ENCODE data around the gene MKNK1. TPM values are rescaled to one million over a fixed set of nuclear protein-coding genes. Genes with fewer than 3 reads are reported as not detected.

Gene MKNK1
- polyA plus RNA-seq, 1 donor (not counting 4 experiments of a cell fraction or from before 2014, with no cell fraction given): 55.7 TPM

DNA sequence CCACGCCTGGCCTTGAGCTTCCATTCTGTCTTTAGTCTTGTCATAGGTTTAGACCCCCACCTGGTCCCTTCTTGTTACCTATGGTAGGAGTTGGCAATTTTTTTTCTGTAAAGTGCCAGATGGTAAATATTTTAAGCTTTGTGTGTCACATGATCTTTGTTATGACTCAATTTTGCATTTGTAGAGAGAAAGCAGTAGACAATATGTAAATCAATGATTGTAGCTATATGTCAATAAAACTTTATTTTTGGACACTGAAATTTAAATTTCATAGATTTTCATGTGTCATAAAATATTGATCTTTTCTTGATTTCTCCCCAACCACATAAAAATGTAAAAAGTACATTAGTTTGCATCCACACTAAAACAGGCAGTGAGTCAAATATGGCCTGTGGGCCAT is 8.0 kb downstream of the MKNK1 start:
- DNase-seq (ENCODE audit: low read depth, low spot score): no peak
- Histone ChIP-seq H3K36me3 (ENCODE audit: control insufficient read depth in 2 of 2, extremely low read depth in 1 of 2, insufficient read depth in 2 of 2, low read length in 2 of 2) (peaks cover 12 to 13% of the 10 kb centered on the region in 2 experiments), H4K20me1 (ENCODE audit: control insufficient read depth, extremely low read depth, insufficient read depth, low read length) (no peaks in the 10 kb centered on the region), H3K9me3 (ENCODE audit: control insufficient read depth, low read depth, low read length) (no peaks in the 10 kb centered on the region), H3K4me3 (ENCODE audit: control insufficient read depth in 2 of 3, extremely low read depth in 1 of 3, insufficient read depth in 2 of 3, low read depth in 1 of 3, low read length in 3 of 3) (no peak overlapping the region), H3K4me1 (ENCODE audit: control insufficient read depth, extremely low read depth, insufficient read depth, low read length) (no peaks in the 10 kb centered on the region), H3K9me1 (ENCODE audit: control insufficient read depth, extremely low read depth, insufficient read depth, low read length) (no peaks in the 10 kb centered on the region), H3K27ac (ENCODE audit: control insufficient read depth, insufficient read depth, low read length) (no peak overlapping the region), H3K4me2 (ENCODE audit: control insufficient read depth, extremely low read depth, insufficient read depth, low read depth, low read length) (no peak overlapping the region), H3K9ac (ENCODE audit: control insufficient read depth, extremely low read depth, insufficient read depth, low read length) (no peak overlapping the region), H3K27me3 (ENCODE audit: control insufficient read depth, extremely low read depth, insufficient read depth, low read length) (no peaks in the 10 kb centered on the region), H3K79me2 (ENCODE audit: control insufficient read depth, insufficient read depth, low read length) (peaks cover 17% of the 10 kb centered on the region), H2AFZ (ENCODE audit: control insufficient read depth, low read length) (no peak overlapping the region)
- dilution Hi-C loops (cut with MboI; ENCODE audit: extremely low pct_ligation_motif_present, low sequenced_read_pairs): no loop called here
- TF ChIP-seq CTCF (optimal IDR thresholded peaks at IDR 0.05 in 1 of 3, IDR thresholded peaks at IDR 0.05 in 1 of 3, conservative IDR thresholded peaks at IDR 0.05 in 1 of 3; ENCODE audit: extremely low read depth in 1 of 3, insufficient read depth in 2 of 3, low read length in 3 of 3) (no peak), EZH2 (IDR thresholded peaks at IDR 0.05; ENCODE audit: low read length) (no peak)
- no peak for FAIRE-seq

GRCh38 chr1:46595127-46595526 is 8.9 kb downstream of the MKNK1 start:
- H3K27me3 ChIP-seq (ENCODE audit: control insufficient read depth, extremely low read depth, insufficient read depth, low read length): no peaks in the 10 kb centered on the region
- no peak overlapping the region for H2AFZ ChIP-seq (ENCODE audit: control insufficient read depth, low read length)
- H3K9ac ChIP-seq (ENCODE audit: control insufficient read depth, extremely low read depth, insufficient read depth, low read length): no peak overlapping the region
- dilution Hi-C loops (cut with MboI; ENCODE audit: extremely low pct_ligation_motif_present, low sequenced_read_pairs): no loop called here
- H3K9me3 ChIP-seq (ENCODE audit: control insufficient read depth, low read depth, low read length): no peaks in the 10 kb centered on the region
- H3K27ac ChIP-seq (ENCODE audit: control insufficient read depth, insufficient read depth, low read length): no peak overlapping the region
- TF ChIP-seq CTCF (optimal IDR thresholded peaks at IDR 0.05 in 1 of 3, IDR thresholded peaks at IDR 0.05 in 1 of 3, conservative IDR thresholded peaks at IDR 0.05 in 1 of 3; ENCODE audit: extremely low read depth in 1 of 3, insufficient read depth in 2 of 3, low read length in 3 of 3) (no peak), EZH2 (IDR thresholded peaks at IDR 0.05; ENCODE audit: low read length) (no peak)
- no peaks in the 10 kb centered on the region for H3K4me1 ChIP-seq (ENCODE audit: control insufficient read depth, extremely low read depth, insufficient read depth, low read length)
- H3K4me3 ChIP-seq (ENCODE audit: control insufficient read depth in 2 of 3, extremely low read depth in 1 of 3, insufficient read depth in 2 of 3, low read depth in 1 of 3, low read length in 3 of 3): no peak overlapping the region
- H3K36me3 ChIP-seq (ENCODE audit: control insufficient read depth in 2 of 2, extremely low read depth in 1 of 2, insufficient read depth in 2 of 2, low read length in 2 of 2): peaks cover 14 to 19% of the 10 kb centered on the region in 2 experiments
- H3K79me2 ChIP-seq (ENCODE audit: control insufficient read depth, insufficient read depth, low read length): peaks cover 15% of the 10 kb centered on the region
- FAIRE-seq (no peak), DNase-seq (ENCODE audit: low read depth, low spot score) (no peak)
- H3K4me2 ChIP-seq (ENCODE audit: control insufficient read depth, extremely low read depth, insufficient read depth, low read depth, low read length): no peak overlapping the region
- H4K20me1 ChIP-seq (ENCODE audit: control insufficient read depth, extremely low read depth, insufficient read depth, low read length): no peaks in the 10 kb centered on the region
- no peaks in the 10 kb centered on the region for H3K9me1 ChIP-seq (ENCODE audit: control insufficient read depth, extremely low read depth, insufficient read depth, low read length)
